ENCODE results near the gene U2AF1L4.
"Not testable (repeated sequence)": the region's sequence is repeated elsewhere in the genome, so short reads cannot be mapped to it uniquely, and the experiment has no call there.

U2AF1L4 gene

DNA sequence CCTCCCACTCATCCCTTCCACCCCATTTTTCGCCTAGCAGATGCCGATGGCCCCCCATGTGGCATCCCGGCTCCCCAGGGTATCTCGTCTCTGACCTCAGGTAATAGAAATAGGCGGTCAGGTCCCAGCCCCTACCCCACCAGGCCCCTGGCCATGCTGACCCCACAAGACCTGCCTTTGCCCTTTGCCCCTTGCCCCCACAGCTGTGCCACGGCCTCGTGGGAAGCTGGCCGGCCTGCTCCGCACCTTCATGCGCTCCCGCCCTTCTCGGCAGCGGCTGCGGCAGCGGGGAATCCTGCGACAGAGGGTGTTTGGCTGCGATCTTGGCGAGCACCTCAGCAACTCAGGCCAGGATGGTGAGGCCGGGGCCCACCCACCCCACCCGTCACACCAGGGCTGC, 35.5 kb upstream of the U2AF1L4 start:
- DNase-seq (ENCODE audit: low read depth) = no peak

- DNase-seq (ENCODE audit: low read depth) = no peak
Measured at GRCh38 chr19:35780058-35780457, 34.8 kb upstream of the U2AF1L4 start.

- DNase-seq (ENCODE audit: low read depth) = no peak
Measured at GRCh38 chr19:35779033-35779432, 33.8 kb upstream of the U2AF1L4 start.

GRCh38 chr19:35777961-35778360, 32.7 kb upstream of the U2AF1L4 start:
- no peak for DNase-seq (ENCODE audit: low read depth)

DNA sequence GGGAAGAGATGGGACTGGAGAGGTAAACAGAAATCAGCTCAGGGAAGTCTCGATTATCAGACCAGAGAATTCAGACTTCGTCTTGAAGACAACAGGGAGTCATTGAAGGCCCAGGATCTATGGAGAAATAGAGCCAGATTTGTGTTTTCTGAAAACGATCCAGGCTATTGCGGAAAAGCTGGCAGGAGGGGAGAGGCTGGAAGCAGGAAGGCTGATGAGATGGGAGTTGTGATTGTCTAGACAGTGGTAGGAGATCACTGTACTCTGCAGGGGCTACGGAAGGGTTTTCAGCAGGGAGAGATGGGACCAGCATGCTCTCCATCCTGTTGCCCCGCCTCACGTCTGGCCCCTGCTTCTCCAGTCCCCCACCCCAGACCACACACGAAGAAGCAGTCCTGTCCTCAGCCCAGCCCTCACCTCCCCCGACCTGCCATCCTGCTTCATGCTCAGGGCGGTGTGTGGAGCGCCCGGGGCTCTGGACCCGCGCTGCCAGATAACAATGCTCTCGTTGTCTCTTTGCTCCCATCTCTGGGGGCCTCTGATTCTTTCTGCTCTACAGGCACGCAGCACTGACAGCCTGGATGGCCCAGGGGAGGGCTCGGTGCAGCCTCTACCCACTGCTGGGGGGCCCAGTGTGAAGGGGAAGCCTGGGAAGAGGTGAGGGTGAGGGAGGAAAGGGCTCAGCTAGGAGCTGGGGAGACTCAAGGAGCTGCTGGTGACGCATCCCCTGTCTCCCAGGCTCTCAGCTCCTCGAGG, 32.0 kb upstream of the U2AF1L4 start:
- DNase-seq (ENCODE audit: low read depth) = no peak

GRCh38 chr19:35776102-35776788, 31.0 kb upstream of the U2AF1L4 start:
- DNase-seq (ENCODE audit: low read depth) = no peak

DNA sequence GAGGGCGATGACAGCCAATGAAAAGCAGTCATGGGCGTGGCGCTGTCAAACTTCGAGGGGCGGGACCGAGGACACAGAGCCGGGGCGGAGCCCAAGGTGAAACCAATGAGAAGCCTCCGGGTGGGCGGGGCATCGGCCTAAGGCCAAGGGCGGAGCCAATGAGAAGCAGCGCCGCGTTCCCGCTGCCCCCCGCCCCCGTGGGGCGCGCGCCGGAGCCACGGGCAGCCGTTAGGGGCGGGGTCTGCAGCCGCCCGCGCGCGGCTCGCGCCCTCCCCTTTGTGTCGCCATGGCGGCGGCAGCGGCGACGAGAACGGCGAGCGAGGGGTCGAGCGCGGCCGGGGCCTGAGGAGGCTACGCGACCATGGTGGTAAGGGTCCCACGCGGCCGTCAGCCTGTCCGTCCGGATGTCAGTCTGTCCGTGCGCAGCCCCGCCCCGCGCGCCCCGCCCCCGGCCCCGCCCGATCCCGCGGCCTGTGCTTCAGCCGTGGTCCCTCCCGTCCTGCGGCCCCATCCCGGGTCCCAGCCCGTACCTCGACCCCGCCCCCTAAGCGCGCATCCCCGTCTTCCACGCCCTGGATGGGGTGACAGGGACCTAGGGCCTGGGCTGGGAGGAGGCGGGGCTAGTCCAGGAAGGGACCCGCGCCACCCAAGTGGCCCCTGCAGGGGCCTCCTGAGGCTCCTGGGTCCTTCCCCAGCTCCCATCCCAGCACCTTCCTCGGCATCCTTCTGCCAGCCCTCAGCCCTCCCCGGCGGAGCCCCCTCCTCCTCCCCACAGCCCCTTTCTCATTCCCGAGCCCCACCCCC, 30.3 kb upstream of the U2AF1L4 start, which contains the start of gene ARHGAP33:
ARHGAP33 (plus strand) TSS at position 267 of the 804 bp plus-strand sequence; CDS start at position 362, 95 bp downstream.
- peak; percentile 92 for DNase-seq (ENCODE audit: low read depth)

GRCh38 chr19:35775046-35775297, 29.8 kb upstream of the U2AF1L4 start:
- no peak for DNase-seq (ENCODE audit: low read depth)

DNA sequence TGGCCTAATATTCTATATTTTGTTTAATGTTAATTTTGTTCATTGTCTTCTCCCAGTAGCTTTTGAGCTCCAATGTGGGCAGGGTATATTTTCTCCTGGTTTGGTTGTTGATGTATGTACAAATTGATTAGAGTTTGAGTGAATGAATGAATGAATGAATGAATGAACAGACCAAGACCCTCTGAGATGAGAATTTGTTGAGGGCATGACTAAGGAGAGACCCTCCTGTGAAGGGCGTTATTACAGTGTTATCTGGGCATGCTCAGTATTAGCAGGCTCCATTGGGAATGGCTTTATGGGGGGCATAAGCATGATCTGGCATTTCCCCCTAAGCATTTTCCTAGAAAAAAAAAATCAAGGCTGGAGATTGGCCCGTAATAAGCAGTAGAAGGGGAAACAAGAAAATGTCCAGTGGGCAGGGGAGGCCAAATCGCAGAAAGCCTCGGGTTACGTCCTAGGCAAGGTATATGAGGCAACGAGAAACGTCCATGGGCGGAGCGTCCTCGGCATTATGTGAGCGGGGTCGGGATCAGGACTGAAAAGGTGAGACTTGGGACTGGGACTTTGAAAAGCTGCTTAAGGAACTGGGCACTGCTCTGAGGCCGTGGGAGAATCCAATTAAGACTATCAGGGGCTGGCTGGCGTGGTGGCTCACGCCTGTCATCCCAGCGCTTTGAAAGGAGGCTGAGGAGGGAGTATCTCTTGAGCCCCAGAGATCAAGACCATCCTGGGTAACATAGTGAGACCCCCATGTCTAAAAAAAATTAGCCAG, 29.2 kb upstream of the U2AF1L4 start:
- DNase-seq (ENCODE audit: low read depth) = no peak

GRCh38 chr19:35773020-35773806, 28.0 kb upstream of the U2AF1L4 start:
- no peak for DNase-seq (ENCODE audit: low read depth)

- not testable (repeated sequence) for DNase-seq (ENCODE audit: low read depth)
Measured at GRCh38 chr19:35772362-35772761, 27.1 kb upstream of the U2AF1L4 start.

DNA sequence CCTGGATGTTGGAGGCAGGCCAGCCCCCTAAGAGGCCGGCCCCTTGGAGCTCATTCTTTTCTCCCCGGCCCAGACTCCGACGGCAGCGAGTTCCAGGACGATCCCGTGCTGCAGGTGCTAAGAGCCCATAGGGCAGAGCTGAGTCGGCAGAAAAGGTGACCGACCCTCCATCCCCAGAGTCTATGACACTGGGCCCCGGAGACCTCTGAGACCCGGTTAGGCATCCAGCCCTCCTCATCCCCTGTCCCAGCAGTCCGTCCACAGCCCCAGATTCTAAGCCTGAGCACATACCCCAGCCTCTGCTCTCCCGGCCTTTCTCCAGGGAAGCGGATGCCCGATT, 22.8 kb upstream of the U2AF1L4 start:
- DNase-seq (ENCODE audit: low read depth) = no peak

DNA sequence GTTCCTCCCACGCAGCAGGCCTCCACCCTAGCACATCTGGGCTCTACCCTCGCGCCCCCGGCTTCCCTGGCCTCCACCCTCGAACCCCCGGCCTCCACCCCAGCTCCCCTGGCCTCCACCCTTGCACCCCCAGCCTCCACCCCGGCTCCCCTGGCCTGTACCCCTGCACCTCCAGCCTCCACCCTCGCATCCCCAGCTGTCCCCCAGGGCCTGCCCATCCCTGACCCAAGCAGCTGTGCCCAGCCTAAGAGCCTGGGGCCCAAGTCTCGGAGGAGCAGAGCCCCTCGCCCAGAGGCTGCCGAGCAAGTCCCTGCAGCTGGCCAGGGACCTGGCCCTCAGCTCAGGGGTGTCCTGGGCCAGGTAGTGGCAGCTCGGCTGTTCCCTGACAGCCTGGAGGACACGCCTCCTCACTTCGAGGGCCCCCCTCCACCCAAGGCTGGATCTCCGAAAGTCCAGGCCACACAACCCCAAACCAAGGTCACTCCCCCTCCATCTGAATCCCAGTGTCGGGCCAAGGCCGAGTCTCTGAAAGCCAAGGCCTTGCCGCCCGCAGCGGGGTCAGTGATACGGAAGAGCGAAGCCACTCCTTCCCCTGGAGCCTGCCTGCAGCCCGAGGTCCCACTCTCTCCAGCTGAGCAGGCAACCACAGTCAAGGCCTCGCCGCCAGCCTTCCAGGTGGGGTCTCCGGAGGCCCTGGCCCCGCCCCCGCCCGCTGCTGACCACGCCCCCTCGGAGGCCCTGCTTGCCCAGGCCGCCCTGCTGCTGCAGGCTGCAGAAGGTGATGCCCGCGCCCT, 22.3 kb upstream of the U2AF1L4 start:
- no peak for DNase-seq (ENCODE audit: low read depth)

DNA sequence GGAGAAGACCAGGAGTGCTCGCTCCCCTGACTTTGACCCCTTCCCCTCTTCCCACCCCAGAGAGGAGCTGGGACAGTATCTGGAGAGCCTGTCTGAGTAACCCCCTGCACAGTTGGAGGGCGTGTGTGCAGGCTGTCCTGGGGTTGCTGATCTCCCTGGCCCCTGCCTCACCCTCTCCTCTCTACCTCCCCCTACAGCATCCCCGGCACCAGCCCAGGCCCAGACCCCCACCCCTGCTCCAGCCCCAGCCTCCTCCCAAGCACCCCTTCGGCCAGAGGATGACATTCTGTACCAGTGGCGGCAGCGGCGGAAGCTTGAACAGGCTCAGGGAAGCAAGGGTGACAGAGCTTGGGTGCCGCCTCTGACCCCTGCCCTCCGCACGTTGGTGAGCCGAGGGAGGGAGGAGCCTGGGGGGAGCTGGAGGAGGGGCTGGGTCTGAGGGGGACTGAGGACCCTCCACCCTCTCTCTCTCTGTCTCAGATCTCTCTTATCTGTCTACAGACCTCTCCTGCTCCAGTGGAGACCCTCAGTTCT, 21.4 kb upstream of the U2AF1L4 start:
- DNase-seq (ENCODE audit: low read depth) = no peak

- no peak for DNase-seq (ENCODE audit: low read depth)
Measured at GRCh38 chr19:35764432-35765315, 19.5 kb upstream of the U2AF1L4 start.

DNA sequence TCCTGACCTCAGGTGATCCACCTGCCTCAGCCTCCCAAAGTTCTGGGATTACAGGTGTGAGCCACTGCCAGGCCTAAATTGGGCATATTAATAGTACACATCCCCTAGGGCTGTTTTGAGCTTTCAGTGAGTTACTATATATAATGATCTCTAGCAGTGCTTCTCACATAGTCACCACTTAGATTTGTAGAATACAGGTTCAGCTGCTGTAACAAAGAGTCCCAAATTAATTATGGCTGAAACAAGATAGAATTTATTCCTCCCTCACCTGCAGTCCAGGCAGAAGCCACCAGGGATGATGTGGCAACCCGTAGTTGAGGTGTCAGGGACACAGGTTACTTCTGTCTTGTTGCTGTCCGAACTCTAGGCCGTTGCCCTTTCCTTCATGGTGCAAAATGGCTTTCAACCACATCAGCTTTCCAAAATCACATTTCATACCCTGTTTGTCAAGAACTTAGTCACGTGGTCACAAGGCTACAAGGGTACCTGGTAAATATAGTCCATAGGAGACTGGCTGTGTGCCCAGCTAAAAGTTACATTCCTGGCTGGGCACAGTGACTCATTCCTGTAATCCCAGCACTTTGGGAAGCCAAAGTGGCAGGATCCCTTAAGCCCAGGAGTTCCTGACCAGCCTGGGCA, 15.6 kb upstream of the U2AF1L4 start:
- DNase-seq (ENCODE audit: low read depth) = no peak

- DNase-seq (ENCODE audit: low read depth) = no peak
Measured at GRCh38 chr19:35759697-35760096, 14.5 kb upstream of the U2AF1L4 start.

DNA sequence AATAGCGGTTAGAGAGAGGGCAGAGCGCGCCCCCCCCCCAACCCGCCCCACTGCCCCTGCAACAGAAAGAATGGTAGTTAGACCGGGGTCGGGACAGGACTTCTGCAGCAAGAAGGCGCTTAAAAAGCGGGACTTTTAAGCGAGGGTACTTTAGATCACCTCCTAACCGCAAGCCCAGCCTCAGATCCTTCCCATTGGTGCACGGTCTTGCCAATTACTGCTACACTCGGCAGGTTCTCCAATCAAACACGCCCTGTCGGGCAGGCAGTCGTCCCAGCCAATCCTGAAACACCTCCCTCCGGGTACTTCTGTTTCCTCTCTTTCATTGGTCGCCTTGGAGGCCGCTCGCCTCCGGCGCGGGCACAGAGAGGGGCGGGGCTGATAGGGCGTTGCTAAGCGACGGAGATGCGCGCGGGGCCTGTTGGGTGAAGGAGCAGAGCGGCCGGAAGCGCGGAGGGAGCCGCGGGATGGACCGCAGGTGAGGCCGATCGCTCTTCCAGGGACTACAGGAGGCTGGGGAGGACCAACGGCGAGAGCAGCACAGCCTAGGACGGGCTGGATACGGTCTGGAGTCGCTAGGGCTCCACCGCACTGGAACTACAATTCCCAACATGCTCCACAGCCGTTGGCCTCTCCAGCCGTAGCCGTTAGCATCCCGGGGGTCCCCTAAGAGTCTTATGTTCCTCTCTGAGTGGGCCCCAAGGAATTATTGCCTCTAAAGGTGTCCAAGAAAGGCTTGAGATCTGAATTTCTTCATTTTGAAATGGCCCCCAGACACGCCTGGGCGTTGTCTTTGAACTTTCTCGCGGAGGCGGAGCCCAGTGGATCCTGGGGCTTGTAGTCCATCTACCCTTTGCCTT, 12.8 kb upstream of the U2AF1L4 start, which contains the start of gene PROSER3:
PROSER3 (plus strand) TSS at position 428 of the 860 bp plus-strand sequence; CDS start at position 468, 40 bp downstream.
- DNase-seq (ENCODE audit: low read depth) = peak; percentile 99

Data from GM04504 (cell line).